GM10266 (cell line): ENCODE data around the gene SLIT3.
"Not testable (repeated sequence)": the region's sequence is repeated elsewhere in the genome, so short reads cannot be mapped to it uniquely, and the experiment has no call there.

Experiments used
- DNase-seq: peaks from one replicate; pipeline ENCODE4 v3.0.0; 2012; ENCODE audit errors: extremely low spot score
- TF ChIP-seq, protein P1 (sequence below): IDR thresholded peaks from 2 replicates; pipeline ENCODE4 v1.5.1; 2012; ENCODE audit warnings: mild to moderate bottlenecking, low read depth; ENCODE audit not compliant: control insufficient read depth, insufficient read depth; ENCODE audit errors: missing control alignments

SLIT3 gene

DNA sequence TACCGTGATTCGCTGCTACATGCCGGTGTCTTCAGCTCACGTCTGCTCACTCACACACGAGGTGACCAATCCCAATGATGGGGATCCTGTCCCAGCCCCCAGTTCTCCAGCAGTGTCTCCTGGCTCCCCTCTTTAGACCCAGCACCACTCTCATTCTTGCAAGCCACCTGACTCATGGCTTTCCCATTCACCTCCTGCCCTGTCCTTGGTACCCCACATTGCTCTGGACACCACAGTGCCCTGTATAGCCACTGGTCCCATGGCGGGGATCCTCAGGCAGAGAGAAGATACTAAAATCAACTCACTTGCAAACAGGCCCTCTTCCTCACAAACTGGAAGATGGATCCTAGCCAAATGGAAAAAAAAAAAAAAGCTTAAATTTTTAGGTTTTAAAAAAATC is 81.0 kb downstream of the SLIT3 start:
- TF ChIP-seq, protein P1, sequence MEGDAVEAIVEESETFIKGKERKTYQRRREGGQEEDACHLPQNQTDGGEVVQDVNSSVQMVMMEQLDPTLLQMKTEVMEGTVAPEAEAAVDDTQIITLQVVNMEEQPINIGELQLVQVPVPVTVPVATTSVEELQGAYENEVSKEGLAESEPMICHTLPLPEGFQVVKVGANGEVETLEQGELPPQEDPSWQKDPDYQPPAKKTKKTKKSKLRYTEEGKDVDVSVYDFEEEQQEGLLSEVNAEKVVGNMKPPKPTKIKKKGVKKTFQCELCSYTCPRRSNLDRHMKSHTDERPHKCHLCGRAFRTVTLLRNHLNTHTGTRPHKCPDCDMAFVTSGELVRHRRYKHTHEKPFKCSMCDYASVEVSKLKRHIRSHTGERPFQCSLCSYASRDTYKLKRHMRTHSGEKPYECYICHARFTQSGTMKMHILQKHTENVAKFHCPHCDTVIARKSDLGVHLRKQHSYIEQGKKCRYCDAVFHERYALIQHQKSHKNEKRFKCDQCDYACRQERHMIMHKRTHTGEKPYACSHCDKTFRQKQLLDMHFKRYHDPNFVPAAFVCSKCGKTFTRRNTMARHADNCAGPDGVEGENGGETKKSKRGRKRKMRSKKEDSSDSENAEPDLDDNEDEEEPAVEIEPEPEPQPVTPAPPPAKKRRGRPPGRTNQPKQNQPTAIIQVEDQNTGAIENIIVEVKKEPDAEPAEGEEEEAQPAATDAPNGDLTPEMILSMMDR, result no peak
- no peak for DNase-seq

- TF ChIP-seq, protein P1, result no peak
Measured at GRCh38 chr5:169219351-169219750, 81.6 kb downstream of the SLIT3 start.

DNA sequence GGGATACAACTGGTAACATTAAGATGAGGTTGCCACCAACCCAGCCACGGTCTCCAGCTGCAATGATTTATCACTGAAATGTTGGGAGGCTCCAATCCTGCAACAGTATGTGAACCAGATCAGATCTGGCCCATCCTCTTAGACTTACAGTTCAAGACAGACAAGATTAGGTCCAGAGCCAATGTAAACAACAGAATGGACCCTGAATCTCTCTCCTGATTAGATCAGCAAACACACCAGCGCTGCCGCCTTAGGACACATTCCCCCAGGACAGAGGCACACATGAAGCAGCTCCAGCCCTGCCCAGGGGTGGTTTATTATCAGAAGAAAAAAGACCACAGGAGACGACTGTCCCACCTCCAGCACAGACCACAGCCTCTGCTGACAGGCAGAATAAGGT is 82.1 kb downstream of the SLIT3 start:
- DNase-seq, result no peak
- TF ChIP-seq, protein P1, result no peak

More at GRCh38 chr5:169219351-169219750, 81.6 kb downstream of the SLIT3 start:
- DNase-seq, result no peak

GRCh38 chr5:169218176-169218575 is 82.8 kb downstream of the SLIT3 start:
- TF ChIP-seq, protein P1, result no peak
- no peak for DNase-seq

GRCh38 chr5:169216866-169217265 is 84.1 kb downstream of the SLIT3 start:
- TF ChIP-seq, protein P1, result no peak
- no peak for DNase-seq

DNA sequence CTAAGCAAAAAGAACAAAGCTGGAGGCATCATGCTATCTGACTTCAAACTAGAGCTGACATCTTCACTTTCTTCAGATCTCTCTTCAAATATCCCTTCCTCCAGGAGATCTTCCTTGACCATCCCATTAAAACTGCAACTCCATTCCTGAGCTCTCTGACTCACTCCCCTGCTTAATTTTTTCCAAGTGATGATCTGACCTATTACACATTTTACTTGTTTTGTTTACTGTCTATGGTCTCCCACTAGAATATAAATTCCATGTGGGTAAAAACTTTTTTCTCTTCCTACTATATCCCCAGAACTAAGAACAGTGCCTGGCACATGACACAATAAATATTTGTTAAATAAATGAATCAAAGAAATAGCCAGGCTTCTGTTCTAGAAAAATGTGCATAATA is 87.5 kb downstream of the SLIT3 start:
- TF ChIP-seq, protein P1, result no peak
- DNase-seq, result no peak

DNA sequence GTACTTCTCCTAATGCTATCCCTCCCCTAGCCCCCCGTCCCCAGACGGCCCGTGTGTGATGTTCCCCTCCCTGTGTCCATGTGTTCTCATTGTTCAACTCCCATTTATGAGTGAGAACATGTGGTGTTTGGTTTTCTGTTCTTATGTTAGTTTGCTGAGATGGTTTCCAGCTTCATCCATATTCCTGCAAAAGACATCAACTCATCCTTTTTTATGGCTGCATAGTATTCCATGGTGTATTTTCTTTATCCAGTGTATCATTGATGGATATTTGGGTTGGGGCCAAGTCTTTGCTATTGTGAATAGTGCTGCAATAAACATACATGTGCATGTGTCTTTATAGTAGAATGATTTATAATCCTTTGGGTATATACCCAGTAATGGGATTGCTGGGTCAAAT is 89.2 kb downstream of the SLIT3 start:
- DNase-seq, result not testable (repeated sequence)

DNA sequence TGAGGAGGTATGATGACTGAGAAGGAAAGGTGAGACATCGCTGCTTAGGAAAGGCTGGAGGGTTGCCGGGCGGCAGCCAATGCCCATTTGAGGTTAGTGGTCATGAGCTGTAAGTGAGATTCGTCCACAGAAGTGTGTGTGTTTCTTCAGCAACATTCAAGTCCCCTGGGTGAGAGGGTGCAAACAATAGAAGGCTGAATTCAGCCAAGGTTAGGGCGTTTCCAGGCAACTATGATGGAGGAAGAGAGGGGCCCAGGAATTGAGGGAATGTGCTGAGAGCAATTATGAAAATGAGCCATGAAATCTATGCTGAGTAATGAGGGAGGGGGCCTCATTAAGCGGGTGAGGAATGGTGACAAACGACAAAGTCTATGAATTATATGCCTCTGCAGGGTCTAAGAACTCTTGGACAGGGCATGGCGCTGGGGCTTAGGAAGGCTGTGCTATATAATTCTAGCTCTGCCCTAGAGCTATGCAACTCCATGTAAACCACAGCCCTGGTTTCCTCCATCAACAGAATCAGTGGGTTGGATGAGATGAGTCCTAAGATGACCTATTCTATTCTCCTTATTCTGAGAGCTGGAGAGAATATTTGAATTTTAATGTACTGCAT is 96.0 kb downstream of the SLIT3 start:
- DNase-seq, result no peak
- TF ChIP-seq, protein P1, result no peak
